ENCODE data around the gene SUPT5H.
"Not testable (repeated sequence)": the region's sequence is repeated elsewhere in the genome, so short reads cannot be mapped to it uniquely, and the experiment has no call there.

SUPT5H gene

DNA sequence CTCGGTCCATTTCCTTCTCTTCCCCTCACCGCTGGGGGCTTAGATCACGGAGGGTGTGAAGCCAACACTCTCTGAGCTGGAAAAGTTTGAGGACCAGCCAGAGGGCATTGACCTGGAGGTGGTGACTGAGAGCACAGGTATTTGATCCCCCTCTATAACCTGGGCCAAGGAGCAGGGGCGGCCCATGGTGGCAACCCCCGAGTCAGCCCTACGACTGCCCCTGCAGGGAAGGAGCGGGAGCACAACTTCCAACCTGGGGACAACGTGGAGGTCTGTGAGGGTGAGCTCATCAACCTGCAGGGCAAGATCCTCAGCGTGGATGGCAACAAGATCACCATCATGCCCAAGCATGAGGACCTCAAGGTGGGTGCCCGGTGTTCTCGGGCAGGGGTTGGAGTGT lies 23.7 kb downstream of the SUPT5H start:
- DNase-seq: no peak

- no peak for DNase-seq
Measured at GRCh38 chr19:39469567-39469966, 24.2 kb downstream of the SUPT5H start.

DNA sequence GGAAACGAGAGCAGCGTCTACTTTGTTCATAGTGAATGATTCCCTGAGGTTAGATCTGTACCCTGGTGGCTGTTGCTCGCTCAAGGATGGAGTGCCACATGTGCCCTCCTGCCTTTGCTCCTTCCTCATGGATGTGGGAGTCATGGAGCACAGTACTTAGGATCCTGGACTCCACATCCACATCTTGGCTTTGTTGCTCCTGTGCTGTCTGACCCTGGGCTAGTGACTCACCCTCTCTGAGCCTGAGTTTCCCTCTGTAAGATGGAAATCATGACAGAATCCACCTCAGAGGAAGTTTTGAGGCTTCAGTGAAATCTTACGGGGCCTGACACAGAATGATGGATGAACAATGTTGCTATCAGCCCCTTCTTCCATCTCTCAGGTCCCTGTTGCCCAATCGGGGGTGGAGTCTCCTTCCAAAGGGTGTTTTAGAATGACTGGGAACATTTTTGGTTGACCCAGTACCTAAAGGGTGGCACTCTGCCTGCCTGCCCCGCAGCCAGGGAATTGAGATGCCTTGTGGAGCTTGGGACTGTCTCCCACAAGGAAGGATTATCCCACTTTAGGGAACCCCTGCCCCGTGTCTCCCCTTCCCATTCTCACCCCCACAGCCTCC lies 25.4 kb downstream of the SUPT5H start:
- peak; percentile 45 for DNase-seq

GRCh38 chr19:39471756-39472536 lies 26.6 kb downstream of the SUPT5H start:
- no peak for DNase-seq

DNA sequence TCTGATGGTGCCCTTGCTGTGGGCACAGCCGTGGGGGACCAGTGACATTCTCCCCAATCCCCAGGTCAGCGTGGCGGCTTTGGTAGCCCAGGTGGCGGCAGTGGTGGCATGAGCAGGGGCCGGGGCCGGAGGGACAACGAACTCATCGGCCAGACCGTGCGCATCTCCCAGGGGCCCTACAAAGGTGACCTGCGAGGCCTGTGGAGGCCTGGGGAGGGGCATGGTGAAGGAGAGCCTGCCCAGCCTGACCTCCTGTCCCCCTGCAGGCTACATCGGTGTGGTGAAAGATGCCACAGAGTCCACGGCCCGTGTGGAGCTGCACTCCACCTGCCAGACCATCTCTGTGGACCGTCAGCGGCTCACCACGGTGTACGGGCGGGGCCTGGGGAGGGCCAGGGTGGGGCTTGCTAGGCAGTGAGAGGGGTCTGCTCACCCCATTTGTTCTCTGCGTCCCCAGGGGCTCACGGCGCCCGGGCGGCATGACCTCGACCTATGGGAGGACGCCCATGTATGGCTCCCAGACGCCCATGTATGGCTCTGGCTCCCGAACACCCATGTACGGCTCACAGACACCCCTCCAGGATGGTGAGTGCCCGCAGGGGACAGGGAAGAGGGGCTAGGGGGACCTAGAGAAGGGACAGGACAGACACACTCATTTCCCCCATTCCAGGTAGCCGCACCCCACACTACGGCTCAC lies 27.5 kb downstream of the SUPT5H start:
- no peak for DNase-seq

GRCh38 chr19:39473443-39473960 lies 28.1 kb downstream of the SUPT5H start:
- no peak for DNase-seq

GRCh38 chr19:39474139-39474620 lies 28.8 kb downstream of the SUPT5H start:
- peak; percentile 84 for DNase-seq

- no peak for DNase-seq
Measured at GRCh38 chr19:39475748-39476147, 30.4 kb downstream of the SUPT5H start.

DNA sequence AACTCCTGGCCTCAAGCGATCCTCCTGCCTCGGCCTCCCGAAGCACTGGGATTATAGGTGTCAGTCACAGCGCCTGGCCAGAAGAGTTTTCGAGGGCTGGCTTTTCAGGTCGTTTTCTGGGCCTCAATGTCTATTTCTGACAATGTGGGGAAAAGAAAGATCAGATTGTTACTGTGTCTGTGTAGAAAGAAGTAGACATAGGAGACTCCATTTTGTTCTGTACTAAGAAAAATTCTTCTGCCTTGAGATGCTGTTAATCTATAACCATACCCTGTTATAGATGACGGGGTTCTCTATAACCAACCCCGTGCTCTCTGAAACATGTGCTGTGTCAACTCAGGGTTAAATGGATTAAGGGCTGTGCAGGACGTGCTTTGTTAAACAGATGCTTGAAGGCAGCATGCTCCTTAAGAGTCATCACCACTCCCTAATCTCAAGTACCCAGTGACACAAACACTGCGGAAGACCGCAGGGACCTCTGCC lies 34.0 kb downstream of the SUPT5H start:
- DNase-seq: not testable (repeated sequence)

GRCh38 chr19:39479916-39480315 lies 34.5 kb downstream of the SUPT5H start:
- DNase-seq: no peak

GRCh38 chr19:39480337-39481228 lies 35.2 kb downstream of the SUPT5H start, which contains the start of gene TIMM50:
TIMM50 (plus strand) TSS chr19:39480838; CDS start chr19:39480854, 16 bp downstream.
- peak; percentile 99 for DNase-seq

DNA sequence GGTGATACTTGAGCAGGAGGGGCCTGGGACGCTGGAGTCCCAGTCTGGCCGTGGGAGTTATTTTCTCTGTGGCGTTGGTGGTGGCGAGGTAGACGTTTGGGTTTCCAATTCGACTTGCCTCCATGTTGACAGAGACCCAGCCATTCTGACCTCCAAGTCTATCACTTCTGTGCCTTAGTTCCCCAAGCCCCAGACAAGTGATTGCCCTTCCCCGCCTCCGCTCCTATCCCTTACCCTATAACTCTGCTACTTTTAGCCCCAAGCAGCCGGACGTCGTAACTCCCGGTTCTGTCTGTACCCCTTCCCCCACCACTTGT lies 35.8 kb downstream of the SUPT5H start:
- no peak for DNase-seq

DNA sequence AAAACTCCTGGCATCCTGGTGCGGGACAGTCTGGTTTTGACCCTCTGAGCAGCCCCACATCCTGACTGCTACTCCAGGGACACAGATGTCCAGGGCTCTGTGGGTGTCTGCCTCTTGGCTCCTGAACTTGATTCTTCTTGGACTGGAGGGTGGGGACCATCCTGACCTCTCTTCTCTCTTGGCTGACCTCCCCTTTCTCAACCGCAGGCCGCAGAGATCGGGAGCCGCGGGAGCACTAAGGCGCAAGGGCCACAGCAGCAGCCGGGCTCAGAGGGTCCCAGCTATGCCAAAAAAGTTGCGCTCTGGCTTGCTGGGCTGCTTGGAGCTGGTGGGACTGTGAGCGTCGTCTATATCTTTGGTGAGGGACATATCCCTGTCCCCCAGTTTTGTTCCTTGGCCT lies 36.3 kb downstream of the SUPT5H start:
- DNase-seq: no peak

DNA sequence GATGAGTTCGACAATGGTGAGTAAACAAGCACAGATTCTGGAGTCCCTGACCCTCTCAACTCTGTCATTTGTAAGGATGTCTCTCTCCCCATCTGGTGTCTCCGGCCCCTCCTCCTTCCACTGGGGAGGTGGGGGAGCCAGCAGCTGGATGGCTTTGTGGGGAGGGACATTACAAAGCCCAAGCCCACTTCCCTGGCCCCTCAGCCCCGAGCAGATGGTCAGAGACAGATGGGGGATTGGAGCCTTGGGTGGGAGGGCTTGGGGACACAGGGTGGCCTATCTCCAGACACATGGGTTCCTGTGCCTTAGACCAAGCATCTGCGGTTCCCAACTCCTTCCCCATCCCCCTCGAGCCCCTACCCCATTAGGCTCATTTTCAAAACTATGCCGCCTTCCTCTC lies 37.8 kb downstream of the SUPT5H start:
- no peak for DNase-seq

GRCh38 chr19:39489756-39490155 lies 44.4 kb downstream of the SUPT5H start:
- no peak for DNase-seq

GRCh38 chr19:39492225-39492624 lies 46.8 kb downstream of the SUPT5H start:
- no peak for DNase-seq

- no peak for DNase-seq
Measured at GRCh38 chr19:39492788-39493187, 47.4 kb downstream of the SUPT5H start.

DNA sequence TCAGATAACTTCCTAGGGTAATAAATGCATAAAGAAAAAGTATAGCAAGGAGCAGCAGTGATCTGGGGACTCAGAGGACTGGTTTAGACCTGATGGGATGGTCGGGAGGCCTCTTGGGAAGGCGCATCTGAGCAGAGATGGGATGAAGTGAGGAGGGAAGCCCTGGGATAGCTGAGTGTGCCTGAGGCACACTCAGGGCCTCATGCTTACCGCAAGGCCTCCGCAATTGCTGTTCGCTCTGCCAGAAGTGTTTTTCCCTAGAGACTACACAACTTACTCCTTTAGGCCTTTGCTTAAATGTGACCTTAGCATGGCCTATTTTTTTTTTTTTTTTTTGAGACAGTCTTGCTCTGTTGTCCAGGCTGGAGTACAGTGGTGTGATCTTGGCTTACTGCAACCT lies 49.3 kb downstream of the SUPT5H start:
- no peak for DNase-seq

DNA sequence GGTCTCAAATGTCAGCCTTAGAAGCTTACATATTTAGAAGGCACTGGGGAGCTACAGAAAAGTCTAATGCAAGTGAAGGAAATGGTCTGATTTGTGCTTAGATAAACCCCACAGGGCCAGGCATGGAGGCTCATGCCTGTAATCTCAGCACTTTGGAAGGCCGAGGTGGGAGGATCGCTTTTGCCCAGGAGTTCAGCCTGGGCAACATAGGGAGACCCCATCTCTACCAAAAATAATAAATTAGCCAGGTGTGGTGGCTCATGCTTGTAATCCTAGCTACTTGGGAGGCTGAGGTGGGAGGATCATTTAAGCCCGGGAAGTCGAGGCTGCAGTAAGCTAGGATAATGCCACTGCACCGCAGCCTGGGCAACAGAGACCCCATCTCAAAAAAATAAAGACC lies 50.7 kb downstream of the SUPT5H start:
- DNase-seq: no peak

DNA sequence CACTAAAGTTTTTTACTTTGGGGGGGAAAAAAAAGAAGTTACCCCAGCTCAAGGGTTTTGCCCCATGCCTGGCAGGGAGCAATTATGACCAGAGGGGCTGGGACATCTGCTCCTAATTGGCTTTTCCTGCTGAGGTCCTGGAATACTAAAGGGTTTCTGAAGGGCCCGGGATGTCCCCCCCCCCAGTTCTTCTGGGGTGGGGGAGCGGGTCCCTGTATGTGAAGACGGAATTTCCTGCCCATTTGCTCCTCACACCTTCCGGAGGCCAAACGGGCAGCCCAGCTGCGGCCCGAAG lies 52.3 kb downstream of the SUPT5H start:
- no peak for DNase-seq

GRCh38 chr19:39497996-39498797 lies 52.8 kb downstream of the SUPT5H start:
- DNase-seq: peak; percentile 30

All from activated CD4-positive, alpha-beta T cell treated with anti-CD3 and anti-CD28 coated beads for 48 hours (primary cell).